H1 (cell line): ENCODE results near the gene PRKCH. TPM values are rescaled to one million over a fixed set of nuclear protein-coding genes. Genes with fewer than 3 reads are reported as not detected.

ENCODE experiments used
- CTCF ChIA-PET: fragments of 300-600 bp; sonication (Branson Sonifier 250); formaldehyde crosslinking; loops from one replicate; lab custom pipeline; 2021; ENCODE audit not compliant: partially characterized antibody; lab: Charles Lee
- POLR2A ChIA-PET: fragments of 300-600 bp; sonication (Branson Sonifier 250); formaldehyde crosslinking; loops from one replicate; lab custom pipeline; 2021; ENCODE audit warnings: inconsistent platforms; ENCODE audit not compliant: partially characterized antibody; lab: Charles Lee
- DNase-seq, 2 experiments: peaks; one replicate each; pipeline versions ENCODE4 v3.0.0 to v3.0.0-alpha.2; 2010 to 2022; ENCODE audit warnings: low spot score in 2 of 2, low read depth in 1 of 2, mixed read lengths in 1 of 2
- FAIRE-seq: peaks from 2 replicates; lab custom pipeline; 2011; peaks lifted over from hg19 to GRCh38; lab: Jason Lieb, UNC
- H2AFZ ChIP-seq: 2 replicates; pipeline ENCODE4 v1.8.1; 2012; ENCODE audit warnings: low read length, inconsistent platforms
- H2AK5ac ChIP-seq: 2 replicates; pipeline ENCODE4 v1.6.1; 2013; ENCODE audit warnings: low read depth, low read length
- H2BK120ac ChIP-seq: replicated peaks from 2 replicates; pipeline ENCODE3; 2013; ENCODE audit warnings: low read depth, low read length, inconsistent platforms
- H2BK12ac ChIP-seq: 2 replicates; pipeline ENCODE4 v1.6.1; 2013; ENCODE audit warnings: low read depth, low read length
- H2BK15ac ChIP-seq: 2 replicates; pipeline ENCODE4 v1.6.1; 2013; ENCODE audit warnings: low read length
- H2BK20ac ChIP-seq: 2 replicates; pipeline ENCODE4 v1.6.1; 2013; ENCODE audit warnings: low read length
- H2BK5ac ChIP-seq: 2 replicates; pipeline ENCODE4 v1.6.1; 2013; ENCODE audit warnings: low read depth, low read length
- H3K14ac ChIP-seq: 2 replicates; pipeline ENCODE4 v1.6.1; 2013; ENCODE audit warnings: inconsistent platforms; ENCODE audit not compliant: insufficient read length
- H3K18ac ChIP-seq: 2 replicates; pipeline ENCODE4 v1.6.1; 2013; ENCODE audit warnings: low read length; ENCODE audit errors: extremely low read depth
- H3K23ac ChIP-seq: 2 replicates; pipeline ENCODE4 v1.6.1; 2013; ENCODE audit warnings: inconsistent platforms; ENCODE audit not compliant: insufficient read length
- H3K23me2 ChIP-seq: 2 replicates; pipeline ENCODE4 v1.6.1; 2013; ENCODE audit warnings: low read depth, low read length
- H3K27ac ChIP-seq: 2 replicates; pipeline ENCODE4 v1.6.1; 2011; ENCODE audit warnings: low read depth, low read length, inconsistent platforms
- H3K27me3 ChIP-seq, 4 experiments: replicated peaks in 1 of 4; 1 replicate in 1 of 4; 2 replicates in 3 of 4; pipeline versions ENCODE4 v1.6.1 to v1.8.1; 2011 to 2013; ENCODE audit warnings: low read length in 3 of 4, mild to moderate bottlenecking in 3 of 4, inconsistent platforms in 2 of 4, mixed read lengths in 2 of 4, moderate library complexity in 1 of 4; ENCODE audit not compliant: control insufficient read depth in 3 of 4, insufficient read depth in 3 of 4; ENCODE audit errors: extremely low read depth in 1 of 4
- H3K36me3 ChIP-seq, 4 experiments: 2 replicates each; pipeline versions ENCODE4 v1.6.1 to v1.8.1; 2011 to 2013; ENCODE audit warnings: mild to moderate bottlenecking in 4 of 4, low read length in 3 of 4, moderate library complexity in 2 of 4, control low read depth in 1 of 4, inconsistent platforms in 1 of 4; ENCODE audit not compliant: insufficient read depth in 4 of 4, control insufficient read depth in 2 of 4
- H3K4ac ChIP-seq: replicated peaks from 2 replicates; pipeline ENCODE3; 2013; ENCODE audit warnings: low read length, low read depth, mixed read lengths, inconsistent platforms; ENCODE audit not compliant: insufficient read length
- H3K4me1 ChIP-seq, 4 experiments: replicated peaks in 1 of 4; 1 replicate in 1 of 4; 2 replicates in 3 of 4; pipeline versions ENCODE4 v1.6.1 to v1.8.1; 2011 to 2013; ENCODE audit warnings: low read length in 3 of 4, inconsistent platforms in 2 of 4, mixed read lengths in 1 of 4; ENCODE audit not compliant: insufficient read depth in 4 of 4, control insufficient read depth in 3 of 4
- H3K4me2 ChIP-seq, 2 experiments: 2 replicates each; pipeline versions ENCODE4 v1.6.1 to v1.8.1; 2011 to 2013; ENCODE audit warnings: low read depth in 2 of 2, low read length in 2 of 2, control low read depth in 1 of 2, inconsistent platforms in 1 of 2, mild to moderate bottlenecking in 1 of 2; ENCODE audit not compliant: insufficient read depth in 1 of 2
- H3K4me3 ChIP-seq, 4 experiments: fragments of 200-600, 300-600 bp in 1 of 4; sonication (generic), shearing (Covaris generic), sonication (Bioruptor Twin) in 1 of 4; 2 replicates each; pipeline versions ENCODE4 v1.5.1 to v1.8.1; 2011 to 2016; ENCODE audit warnings: low read length in 4 of 4, low read depth in 3 of 4, control low read depth in 2 of 4, inconsistent platforms in 2 of 4, mild to moderate bottlenecking in 2 of 4, mixed read lengths in 1 of 4, moderate library complexity in 1 of 4; ENCODE audit not compliant: insufficient read depth in 2 of 4; ENCODE audit errors: extremely low read depth in 1 of 4
- H3K56ac ChIP-seq: replicated peaks from 2 replicates; pipeline ENCODE3; 2013; ENCODE audit warnings: low read depth, mild to moderate bottlenecking, mixed read lengths, low read length, inconsistent platforms; ENCODE audit not compliant: insufficient read length
- H3K79me1 ChIP-seq: 2 replicates; pipeline ENCODE4 v1.6.1; 2013; ENCODE audit warnings: low read depth, low read length, control low read depth
- H3K79me2 ChIP-seq, 2 experiments: 2 replicates each; pipeline versions ENCODE4 v1.6.1 to v1.8.1; 2012 to 2013; ENCODE audit warnings: low read length in 2 of 2, mild to moderate bottlenecking in 2 of 2, inconsistent platforms in 1 of 2; ENCODE audit not compliant: insufficient read depth in 2 of 2, control insufficient read depth in 1 of 2
- H3K9ac ChIP-seq, 4 experiments: replicated peaks in 1 of 4; 1 replicate in 1 of 4; 2 replicates in 3 of 4; pipeline versions ENCODE4 v1.6.1 to v1.8.1; 2011 to 2013; ENCODE audit warnings: low read depth in 3 of 4, low read length in 3 of 4, control low read depth in 2 of 4, mild to moderate bottlenecking in 2 of 4, moderate library complexity in 2 of 4, inconsistent platforms in 1 of 4; ENCODE audit errors: extremely low read depth in 1 of 4
- H3K9me3 ChIP-seq, 2 experiments: 2 replicates each; pipeline versions ENCODE4 v1.6.1 to v1.8.1; 2012 to 2013; ENCODE audit warnings: mild to moderate bottlenecking in 2 of 2, moderate library complexity in 2 of 2, control low read depth in 1 of 2, inconsistent platforms in 1 of 2, low read depth in 1 of 2, low read length in 1 of 2, mixed read lengths in 1 of 2; ENCODE audit not compliant: insufficient read depth in 2 of 2
- H4K20me1 ChIP-seq, 2 experiments: replicated peaks in 1 of 2; 2 replicates each; pipeline versions ENCODE3 to v1.8.1; 2011 to 2013; ENCODE audit warnings: inconsistent platforms in 2 of 2, low read length in 2 of 2, mild to moderate bottlenecking in 1 of 2; ENCODE audit not compliant: insufficient read depth in 2 of 2, control insufficient read depth in 1 of 2
- H4K5ac ChIP-seq: 2 replicates; pipeline ENCODE4 v1.6.1; 2013; ENCODE audit warnings: low read length, low read depth, mixed read lengths, inconsistent platforms; ENCODE audit not compliant: insufficient read length
- H4K8ac ChIP-seq: 2 replicates; pipeline ENCODE4 v1.8.0; 2013; ENCODE audit warnings: mild to moderate bottlenecking, moderate library complexity, low read length, inconsistent platforms; ENCODE audit not compliant: insufficient read depth; ENCODE audit errors: extremely low read depth
- H4K91ac ChIP-seq: replicated peaks from 2 replicates; pipeline ENCODE3; 2013; ENCODE audit warnings: low read length, mixed read lengths, inconsistent platforms; ENCODE audit not compliant: insufficient read length
- NRF1 ChIP-seq: IDR thresholded peaks from 2 replicates; pipeline ENCODE4 v1.6.1; 2011; ENCODE audit warnings: mild to moderate bottlenecking, low read depth, low read length, improper control_type of control experiment
- SIN3A ChIP-seq, 2 experiments: IDR thresholded peaks in 1 of 2; conservative IDR thresholded peaks in 1 of 2; 2 replicates each; pipeline ENCODE4 v1.6.1; 2011 to 2012; ENCODE audit warnings: low read length in 2 of 2, improper control_type of control experiment in 1 of 2, low read depth in 1 of 2, mild to moderate bottlenecking in 1 of 2
- WGBS, 2 experiments: shearing (Covaris generic) in 1 of 2; methylation state at CpG; one replicate each; pipeline versions ENCODE4 v1.1.6 to v1.1.7; 2013 to 2015; ENCODE audit warnings: low lambda C conversion rate in 2 of 2, mixed read lengths in 2 of 2, inconsistent platforms in 1 of 2, low coverage in 1 of 2, missing lambda C conversion rate in 1 of 2; ENCODE audit not compliant: insufficient replicate concordance in 2 of 2, insufficient coverage in 1 of 2, insufficient read length in 1 of 2; ENCODE audit errors: extremely low coverage in 1 of 2, missing lambda C conversion rate in 1 of 2; 5-methylcytosine and 5-hydroxymethylcytosine counted together
- polyA plus RNA-seq, 7 experiments: library from polyadenylated mRNA; depleted of rRNA in 3 of 7; stranded (reverse) in 5 of 7; unstranded in 2 of 7; fragments of >200 nt in 5 of 7; fragments of 200-250 nt in 2 of 7; gene quantifications; 1 replicate in 5 of 7; 2 replicates in 1 of 7; 4 replicates in 1 of 7; pipeline versions ENCODE4 v1.2.1 to v1.2.3, GENCODE V29; 2011 to 2013; ENCODE audit warnings: missing spikeins in 2 of 7, mixed read lengths in 2 of 7
- total RNA-seq: library from RNA; stranded (reverse); fragmentation: NEBNext Ultra II Directional; extraction: Animal tissue kit (Norgen Biotek cat#: 25700); gene quantifications from 2 replicates; pipeline ENCODE4 v1.2.1, GENCODE V29; 2021
- TF ChIP-seq, protein P1 (sequence below): IDR thresholded peaks from 2 replicates; pipeline ENCODE4 v1.6.1; 2012; ENCODE audit warnings: inconsistent platforms

Gene PRKCH
- total and polyA plus RNA-seq, 2 of the 8 experiments (the other 6 are each of a cell fraction or from before 2014, with no cell fraction given): 6.4 to 7.0 TPM

DNA sequence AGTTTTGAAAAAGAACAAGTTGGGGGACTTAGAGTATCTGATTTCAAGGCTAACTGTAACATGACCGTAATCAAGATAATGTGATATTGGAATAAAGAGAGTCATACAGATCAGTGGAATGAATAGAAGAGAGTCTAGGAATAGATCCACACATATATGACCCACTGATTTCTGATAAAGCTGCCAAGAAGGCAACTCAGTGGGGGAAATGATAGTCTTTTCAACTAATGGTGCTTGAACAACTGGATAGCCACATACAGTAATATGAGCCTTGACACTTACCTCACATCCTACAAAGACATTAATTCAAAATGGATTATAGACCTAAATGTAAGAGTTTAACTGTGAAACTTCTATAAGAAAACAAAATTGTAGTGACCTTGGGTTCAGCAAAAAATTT, 3.8 kb downstream of the PRKCH start:
- Histone ChIP-seq H2BK12ac (no peak overlapping the region), H3K9ac (no peak overlapping the region), H3K23me2 (peaks cover 15% of the 10 kb centered on the region; the same call in 1 of the 2 replicates), H3K23ac (no peak overlapping the region), H4K8ac (no peak overlapping the region), H4K20me1 (no peaks in the 10 kb centered on the region), H3K4ac (no peak overlapping the region), H3K14ac (no peak overlapping the region), H3K27ac (no peak overlapping the region)
- TF ChIP-seq SIN3A (conservative IDR thresholded peaks at IDR 0.05 in 1 of 2, IDR thresholded peaks at IDR 0.05 in 1 of 2; ENCODE audit: low read depth in 1 of 2, low read length in 2 of 2) (no peak), NRF1 (no peak)
- TF ChIP-seq, protein P1, sequence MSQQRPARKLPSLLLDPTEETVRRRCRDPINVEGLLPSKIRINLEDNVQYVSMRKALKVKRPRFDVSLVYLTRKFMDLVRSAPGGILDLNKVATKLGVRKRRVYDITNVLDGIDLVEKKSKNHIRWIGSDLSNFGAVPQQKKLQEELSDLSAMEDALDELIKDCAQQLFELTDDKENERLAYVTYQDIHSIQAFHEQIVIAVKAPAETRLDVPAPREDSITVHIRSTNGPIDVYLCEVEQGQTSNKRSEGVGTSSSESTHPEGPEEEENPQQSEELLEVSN: no peak
- TF ChIP-seq, all 59 proteins: peak for 0
- ChIA-PET POLR2A (no interaction called here), CTCF (no interaction called here)
- H2BK5ac ChIP-seq: no peak overlapping the region
- H2AFZ ChIP-seq: no peak overlapping the region
- H3K18ac ChIP-seq: no peak overlapping the region
- H3K79me1 ChIP-seq: no peaks in the 10 kb centered on the region
- H3K4me3 ChIP-seq: no peak overlapping the region
- DNase-seq: no peak
- H2BK15ac ChIP-seq: no peak overlapping the region
- H3K4me2 ChIP-seq: no peak overlapping the region
- no peak overlapping the region for H2AK5ac ChIP-seq
- H2BK20ac ChIP-seq: no peak overlapping the region
- no peak for FAIRE-seq
- no peak overlapping the region for H4K91ac ChIP-seq
- no peak overlapping the region for H4K5ac ChIP-seq
- H2BK120ac ChIP-seq: no peak overlapping the region
- H3K56ac ChIP-seq: no peak overlapping the region
- H3K4me1 ChIP-seq: peaks cover 2 to 12% (median 8%) of the 10 kb centered on the region in 4 experiments
- peaks cover 0 to 4% of the 10 kb centered on the region in 2 experiments; a peak in 1 of 4 replicates for H3K9me3 ChIP-seq
- H3K79me2 ChIP-seq: no peaks in the 10 kb centered on the region
- 88% methylated on average over 1 of the region's 1 CpG; no CpG with 5 or more reads in 1 of the 2 experiments for WGBS, 2 experiments
- no peaks in the 10 kb centered on the region for H3K36me3 ChIP-seq
- H3K27me3 ChIP-seq: peaks cover 9 to 29% (median 23%) of the 10 kb centered on the region in 4 experiments
